GM18499 (cell line): ENCODE measurements around the gene LONRF3.

Source experiments
- ATAC-seq: cut with Tn5 transposase; IDR thresholded peaks from one replicate; pipeline ENCODE4 v1.9.1; 2021; ENCODE audit warnings: moderate number of reproducible peaks; ENCODE audit not compliant: insufficient read depth, unreplicated experiment

LONRF3 gene

GRCh38 chrX:118974088-118974907, at the start of gene LONRF3:
LONRF3 (plus strand) TSS chrX:118974618; CDS start chrX:118974781, 163 bp downstream.
- no peak for ATAC-seq

- ATAC-seq: no peak
Observed at GRCh38 chrX:118928151-118928550, 46.3 kb upstream of the LONRF3 start.

- ATAC-seq: no peak
Observed at GRCh38 chrX:118935352-118935751, 39.1 kb upstream of the LONRF3 start.

- ATAC-seq: no peak
Observed at GRCh38 chrX:118941147-118941546, 33.3 kb upstream of the LONRF3 start.

GRCh38 chrX:118943102-118943501, 31.3 kb upstream of the LONRF3 start:
- no peak for ATAC-seq

GRCh38 chrX:118945921-118946320, 28.5 kb upstream of the LONRF3 start:
- no peak for ATAC-seq

- ATAC-seq: no peak
Observed at GRCh38 chrX:118948270-118948669, 26.1 kb upstream of the LONRF3 start.

GRCh38 chrX:118961866-118962560, 12.4 kb upstream of the LONRF3 start:
- no peak for ATAC-seq

- no peak for ATAC-seq
Observed at GRCh38 chrX:118963159-118963558, 11.3 kb upstream of the LONRF3 start.

- no peak for ATAC-seq
Observed at GRCh38 chrX:118964252-118964651, 10.2 kb upstream of the LONRF3 start.

- ATAC-seq: no peak
Observed at GRCh38 chrX:118965395-118965794, 9.0 kb upstream of the LONRF3 start.

- ATAC-seq: no peak
Observed at GRCh38 chrX:118968031-118968430, 6.4 kb upstream of the LONRF3 start.

- ATAC-seq: no peak
Observed at GRCh38 chrX:118971552-118971951, 2.9 kb upstream of the LONRF3 start.

- ATAC-seq: no peak
Observed at GRCh38 chrX:118973389-118974087, 880 bp upstream of the LONRF3 start.

- no peak for ATAC-seq
Observed at GRCh38 chrX:118974908-118975671, 672 bp downstream of the LONRF3 start.

- ATAC-seq: no peak
Observed at GRCh38 chrX:118975831-118976598, 1.6 kb downstream of the LONRF3 start.

GRCh38 chrX:118976599-118977340, 2.4 kb downstream of the LONRF3 start:
- ATAC-seq: no peak

- no peak for ATAC-seq
Observed at GRCh38 chrX:118977424-118977823, 3.0 kb downstream of the LONRF3 start.

GRCh38 chrX:118978451-118978850, 4.0 kb downstream of the LONRF3 start:
- no peak for ATAC-seq
